NCI-H1694 treated with DMSO at 0.1 percent for 48 hours (cell line): ENCODE data around the gene STAT2.
A peak's percentile ranks its signal among the peaks of the same experiment; 100 is the strongest.
"Not testable (repeated sequence)": the region's sequence is repeated elsewhere in the genome, so short reads cannot be mapped to it uniquely, and the experiment has no call there.

ENCODE experiments used
- DNase-seq: peaks from one replicate; lab custom pipeline; 2025; lab: John Stamatoyannopoulos, UW

STAT2 gene

DNA sequence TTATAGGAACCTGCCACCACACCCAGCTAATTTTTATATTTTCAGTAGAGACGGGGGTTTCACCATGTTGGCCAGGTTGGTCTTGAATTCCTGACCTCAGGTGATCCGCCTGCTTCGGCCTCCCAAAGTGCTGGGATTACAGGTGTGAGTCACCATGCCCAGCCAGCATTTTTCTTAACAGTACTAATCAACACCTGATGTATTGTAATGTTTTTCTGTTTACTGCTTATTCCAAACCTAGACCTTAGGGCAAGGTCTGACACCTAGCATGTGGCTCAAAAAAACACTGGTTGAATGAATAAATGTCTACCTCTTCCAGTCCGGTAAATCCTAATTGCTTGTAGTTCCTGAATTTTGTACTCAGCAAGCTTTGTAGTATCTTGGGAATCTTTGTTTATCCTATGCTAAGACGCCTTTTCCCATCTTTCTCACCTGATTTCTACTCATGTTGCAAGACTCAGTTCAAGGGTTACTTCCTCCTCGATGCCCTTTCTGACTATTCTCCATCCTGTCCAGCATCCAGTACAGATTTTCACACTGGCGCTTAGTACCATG lies 28.9 kb downstream of the STAT2 start:
- DNase-seq = no peak

- no peak for DNase-seq
These were observed 33.4 kb downstream of the STAT2 start for GRCh38 chr12:56326533-56326932.

DNA sequence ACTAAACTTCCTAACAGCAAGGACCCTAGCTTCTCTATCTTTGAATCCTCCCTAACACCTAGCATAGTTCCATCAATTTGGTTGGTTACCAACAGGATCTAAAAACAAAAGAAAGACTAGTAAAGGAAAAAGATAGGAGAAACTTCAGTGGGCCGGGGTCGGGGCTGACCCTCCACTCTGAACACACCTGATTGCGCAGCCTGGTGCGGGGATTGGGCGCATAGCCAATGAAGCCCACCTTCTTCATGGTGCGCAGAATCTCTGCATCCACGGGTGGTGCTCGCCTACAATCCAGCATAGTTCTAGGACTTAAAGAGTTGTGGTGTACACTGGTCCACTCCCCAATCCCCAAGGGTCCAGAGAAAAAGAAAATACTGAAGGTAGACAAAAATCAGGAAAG lies 33.8 kb downstream of the STAT2 start:
- no peak for DNase-seq

- DNase-seq = no peak
These were observed 35.7 kb downstream of the STAT2 start for GRCh38 chr12:56324206-56324605.

- not testable (repeated sequence) for DNase-seq
These were observed 38.3 kb downstream of the STAT2 start for GRCh38 chr12:56321610-56322009.

- DNase-seq = no peak
These were observed 38.9 kb downstream of the STAT2 start for GRCh38 chr12:56321027-56321426.

DNA sequence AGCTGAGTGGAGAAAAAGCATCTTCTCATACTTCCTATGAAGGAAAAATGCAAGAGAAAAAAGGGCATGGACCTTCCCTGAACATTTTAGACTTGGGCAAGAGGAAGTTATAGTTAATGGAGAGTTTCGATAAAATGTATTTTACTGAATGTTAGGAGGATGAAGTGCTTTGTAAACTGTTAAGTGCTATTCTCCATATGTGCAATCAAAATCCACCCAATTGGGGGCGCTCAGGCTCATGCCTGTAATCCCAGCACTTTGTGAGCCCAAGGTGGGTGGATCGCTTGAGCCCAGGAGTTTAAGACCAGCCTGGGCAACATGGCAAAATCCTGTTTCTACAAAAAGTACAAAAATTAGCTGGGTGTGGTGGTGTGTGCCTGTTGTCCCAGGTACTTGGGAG lies 42.2 kb downstream of the STAT2 start:
- DNase-seq = no peak

- DNase-seq = peak; percentile 95
These were observed 44.1 kb downstream of the STAT2 start, which contains the start of gene CNPY2 for GRCh38 chr12:56315622-56316473. Gene CNPY2 (minus strand): TSS chr12:56315988. CDS start chr12:56315217, 771 bp downstream.

DNA sequence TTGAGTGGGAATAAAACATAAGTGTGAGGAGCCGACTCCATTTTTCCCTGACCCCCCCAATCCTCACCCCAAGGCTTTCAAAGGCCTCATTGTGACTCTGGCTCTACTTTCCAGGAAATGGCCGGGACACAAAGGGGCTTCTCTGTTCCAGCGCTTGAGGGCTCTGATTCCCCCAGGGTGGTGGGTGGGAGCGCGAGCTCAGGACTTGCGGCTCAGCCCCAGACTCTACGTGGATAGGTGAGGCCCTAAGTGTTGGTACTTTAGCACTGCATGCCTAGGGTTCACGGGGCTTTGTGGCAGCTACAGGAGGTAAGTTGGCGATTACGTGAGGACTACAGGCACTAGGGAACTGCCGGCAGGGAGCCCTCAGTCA lies 44.7 kb downstream of the STAT2 start:
- no peak for DNase-seq

DNA sequence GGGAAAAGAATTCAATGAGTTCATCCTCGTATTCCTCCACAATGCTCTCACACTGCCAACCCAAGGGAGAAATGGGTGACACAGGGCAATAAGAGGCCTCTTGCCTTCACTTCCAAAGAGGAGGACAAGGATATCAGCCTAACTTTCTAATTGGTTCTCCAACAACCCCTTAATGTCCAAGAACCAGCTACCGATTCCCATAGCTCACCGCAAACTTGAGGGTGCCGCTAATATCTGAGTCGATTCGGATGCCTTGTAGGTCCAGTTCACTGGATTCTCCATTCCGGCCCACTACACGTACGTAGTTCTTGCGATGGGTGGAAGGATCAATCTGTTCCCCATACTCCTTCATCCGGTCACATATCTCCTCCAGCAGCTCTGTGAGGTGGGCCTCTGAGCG lies 48.9 kb downstream of the STAT2 start:
- no peak for DNase-seq

- DNase-seq = no peak
These were observed 51.2 kb downstream of the STAT2 start for GRCh38 chr12:56308714-56309113.

DNA sequence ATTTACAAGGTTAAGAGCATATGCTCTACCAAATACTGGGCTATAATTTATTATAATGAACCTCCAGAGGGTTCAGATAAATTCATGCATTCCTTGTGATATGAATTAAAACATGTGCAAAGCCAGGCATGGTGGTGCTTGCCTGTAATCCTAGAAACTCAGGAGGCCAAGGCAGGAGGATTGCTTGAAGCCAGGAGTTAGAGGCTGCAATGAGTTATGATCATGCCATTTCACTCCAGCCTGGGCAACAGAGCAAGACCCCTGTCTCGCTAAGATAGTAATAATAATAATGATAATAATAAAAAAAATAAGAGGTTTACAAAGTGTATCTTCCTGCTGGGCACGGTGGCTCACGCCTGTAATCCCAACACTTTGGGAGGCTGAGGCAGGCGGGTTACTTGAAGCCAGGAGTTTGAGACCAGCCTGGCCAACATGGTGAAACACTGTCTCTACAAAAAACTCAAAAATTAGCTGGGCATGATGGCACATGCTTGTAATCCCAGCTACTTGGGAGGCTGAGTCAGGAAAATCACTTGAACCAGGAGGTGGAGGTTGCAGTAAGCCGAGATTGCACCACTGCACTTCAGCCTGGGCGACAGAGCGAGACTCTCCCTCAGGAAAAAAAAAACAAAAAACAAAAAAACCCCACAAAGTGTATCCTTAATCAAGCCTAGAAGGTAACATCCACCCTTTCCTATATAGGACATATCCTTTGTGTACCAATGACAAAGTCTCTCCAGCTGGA lies 52.5 kb downstream of the STAT2 start:
- DNase-seq = no peak

GRCh38 chr12:56304872-56305590 lies 54.9 kb downstream of the STAT2 start:
- no peak for DNase-seq

DNA sequence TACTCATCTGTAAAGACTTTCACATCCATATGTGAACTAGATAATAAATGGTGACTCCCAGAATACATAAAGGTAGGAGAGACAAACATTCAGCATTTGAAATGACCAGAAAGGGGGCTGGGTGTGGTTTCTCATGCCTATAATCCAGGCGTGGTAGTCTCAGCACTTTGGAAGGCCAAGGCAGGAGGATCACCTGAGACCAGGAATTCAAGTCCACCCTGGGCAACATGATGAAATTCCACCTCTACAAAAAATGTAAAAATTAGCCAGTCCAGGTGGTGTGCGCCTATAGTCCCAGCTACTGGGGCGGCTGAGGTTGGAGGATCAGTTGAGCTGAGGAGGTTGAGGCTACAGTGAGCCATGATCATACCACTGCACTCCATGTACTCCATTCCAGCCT lies 55.6 kb downstream of the STAT2 start:
- no peak for DNase-seq

DNA sequence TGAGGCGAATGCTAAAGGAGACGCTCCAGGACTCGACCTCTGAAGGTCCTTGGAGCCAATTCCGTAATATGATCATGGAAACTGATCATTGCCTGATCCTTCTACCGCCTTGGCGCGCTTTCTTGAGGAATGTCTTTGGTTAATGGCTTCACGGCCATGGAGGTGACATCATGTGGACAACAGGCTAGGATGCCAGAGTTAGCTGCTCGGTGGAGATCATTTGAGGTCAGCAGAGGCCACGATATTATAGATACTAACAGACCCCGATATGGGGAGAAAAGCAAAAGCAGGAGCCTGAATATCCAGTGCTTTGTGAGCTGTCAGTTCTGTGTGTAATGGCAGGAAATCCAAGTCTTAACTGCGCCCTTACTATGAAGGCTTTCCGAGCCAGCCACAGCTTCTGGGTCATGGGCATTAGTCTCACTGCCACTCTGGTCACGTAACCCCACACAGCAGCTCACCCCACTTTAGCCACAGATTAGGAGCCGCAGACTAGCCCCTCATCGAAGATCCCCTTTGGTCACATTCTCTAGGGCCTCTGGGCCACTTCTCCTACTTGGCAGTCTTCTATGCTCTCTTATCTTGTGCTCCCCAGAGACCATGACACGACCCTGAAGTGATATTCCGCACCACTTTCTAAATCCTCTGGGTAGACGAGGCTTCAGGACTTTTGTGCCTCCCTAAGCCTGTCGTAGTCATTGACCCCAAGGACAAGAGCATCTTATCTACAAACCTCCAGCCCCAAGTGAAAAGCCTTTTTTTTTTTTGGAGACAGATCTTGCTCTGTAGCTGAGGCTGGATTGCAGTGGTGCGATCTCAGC lies 59.1 kb downstream of the STAT2 start:
- DNase-seq = no peak

DNA sequence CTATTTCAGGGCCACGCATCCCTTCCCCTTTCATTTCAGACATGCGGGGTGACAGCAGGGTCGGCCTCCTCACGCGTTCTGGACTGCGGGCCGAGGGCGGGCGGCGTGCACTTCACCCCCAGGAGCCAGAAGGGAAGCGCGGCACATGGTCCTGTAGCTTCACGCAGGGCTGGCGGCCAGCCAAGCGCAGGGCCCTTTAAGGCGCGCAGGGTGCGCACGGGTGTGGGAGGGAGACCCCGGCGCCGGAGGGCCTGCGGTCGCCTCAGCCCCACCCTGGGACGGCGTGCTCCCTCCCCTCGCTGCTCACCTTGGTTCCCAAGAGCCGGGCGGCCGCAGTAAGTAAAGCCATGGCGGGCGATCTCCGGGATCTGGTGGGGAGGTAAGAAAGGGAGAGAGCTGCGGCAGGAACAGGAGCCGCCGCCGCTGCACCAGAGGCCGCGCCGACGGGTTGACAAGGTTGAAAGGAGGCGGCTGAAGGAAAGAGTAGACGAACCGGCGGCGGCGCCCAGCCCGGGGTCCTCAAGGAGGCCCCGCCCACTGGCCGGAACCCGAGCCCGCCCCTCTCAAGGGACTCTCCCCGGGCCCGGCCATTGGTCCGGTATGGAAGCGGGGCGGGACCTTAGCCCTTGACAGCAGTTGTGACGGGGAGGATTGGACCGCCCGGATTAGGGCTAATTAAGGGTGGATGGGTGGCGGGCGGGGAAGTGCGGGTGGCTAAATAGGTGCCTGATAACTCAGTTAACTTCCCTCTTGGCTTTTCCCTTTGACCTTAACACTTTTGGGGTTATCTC lies 59.9 kb downstream of the STAT2 start, which contains the start of gene CS:
TSS of gene CS (minus strand) at position 478 of the 791 bp plus-strand sequence. CDS start at position 349, 129 bp downstream.
- DNase-seq = peak; percentile 91

DNA sequence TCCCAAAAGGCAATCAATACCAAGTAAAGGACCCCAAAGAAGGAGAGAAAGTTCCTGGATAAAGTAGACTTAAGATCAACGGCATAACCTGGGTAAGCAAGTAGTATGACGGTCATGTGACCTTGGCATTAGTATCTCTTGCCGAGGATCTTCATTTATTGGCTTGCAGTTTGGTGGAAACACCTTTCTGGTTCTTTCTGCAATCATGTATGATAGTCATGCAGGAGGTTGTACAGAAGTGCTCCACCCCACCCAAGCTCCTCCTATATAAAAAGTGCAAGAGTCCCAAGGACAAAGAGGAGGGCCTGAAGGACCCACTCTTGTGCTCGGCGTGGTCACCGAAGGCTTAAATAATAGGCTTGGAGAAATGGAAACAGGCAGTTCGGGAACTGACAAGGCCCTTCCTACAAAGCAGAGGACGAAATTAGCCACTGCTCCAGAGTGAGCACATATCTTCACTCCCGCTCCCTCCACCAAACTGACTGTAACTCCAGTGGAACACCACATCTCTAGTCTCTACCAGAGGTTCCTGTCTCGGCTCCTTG lies 60.5 kb downstream of the STAT2 start:
- DNase-seq = no peak

- DNase-seq = no peak
These were observed 61.1 kb downstream of the STAT2 start for GRCh38 chr12:56298828-56299227.

DNA sequence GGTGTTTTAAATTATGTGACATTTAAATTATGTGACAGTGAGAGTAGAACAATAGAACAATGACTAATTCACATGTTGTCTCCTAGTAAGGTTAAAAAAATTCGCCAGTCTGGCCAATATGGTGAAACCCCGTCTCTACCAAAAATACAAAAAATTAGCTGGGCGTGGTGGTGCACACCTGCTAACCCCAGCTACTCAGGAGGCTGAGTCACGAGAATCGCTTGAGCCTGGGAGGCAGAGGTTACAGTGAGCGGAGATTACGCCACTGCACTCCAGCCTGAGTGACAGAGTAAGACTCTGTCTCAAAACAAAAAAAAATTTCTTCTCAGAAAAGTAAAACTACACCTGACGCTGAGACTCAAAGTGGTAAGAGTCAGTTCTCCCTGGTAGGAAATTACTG lies 62.5 kb downstream of the STAT2 start:
- no peak for DNase-seq

DNA sequence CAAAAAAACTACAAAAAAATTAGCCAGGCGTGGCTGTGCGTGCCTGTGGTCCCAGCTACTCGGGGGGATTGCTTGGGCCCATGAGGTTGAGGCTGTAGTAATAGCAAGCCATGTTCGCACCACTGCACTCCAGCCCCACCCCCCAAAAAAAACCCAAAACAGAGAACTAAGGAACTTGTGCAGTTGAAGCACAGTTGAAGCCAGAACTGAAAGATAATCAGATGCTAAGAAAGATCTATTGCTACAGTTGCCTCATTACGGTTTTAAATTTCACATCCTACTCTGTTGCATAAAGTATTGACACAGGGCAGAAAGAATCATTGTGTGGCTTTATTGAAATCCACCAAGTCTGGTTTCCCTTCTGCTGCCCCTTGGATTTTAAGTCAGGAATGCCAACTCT lies 63.6 kb downstream of the STAT2 start:
- DNase-seq = no peak
